Measurements from ENCODE around the gene AGTR1. TPM values are rescaled to one million over a fixed set of nuclear protein-coding genes. Genes with fewer than 3 reads are reported as not detected.
A peak's percentile ranks its signal among the peaks of the same experiment; 100 is the strongest.
"Not testable (repeated sequence)": the region's sequence is repeated elsewhere in the genome, so short reads cannot be mapped to it uniquely, and the experiment has no call there.

The AGTR1 gene
- polyA plus RNA-seq, 4 donors: 18.9 to 31.8 (median 25.8) TPM

- no peak for DNase-seq (ENCODE audit: low read depth in 4 of 4, low spot score in 3 of 4)
Observed at GRCh38 chr3:148757238-148758215, 59.8 kb downstream of the AGTR1 start.

- no peak for DNase-seq (ENCODE audit: low read depth in 4 of 4, low spot score in 3 of 4)
Observed at GRCh38 chr3:148758303-148758884, 60.7 kb downstream of the AGTR1 start.

- DNase-seq (ENCODE audit: low read depth in 4 of 4, low spot score in 3 of 4): no peak
Observed at GRCh38 chr3:148759430-148759829, 61.7 kb downstream of the AGTR1 start.

GRCh38 chr3:148763156-148763680 is 65.5 kb downstream of the AGTR1 start:
- peak in 3 of 4 donors; percentile 24 to 38 (median 36) for DNase-seq (ENCODE audit: low read depth in 4 of 4, low spot score in 3 of 4)

- peak; percentile 31 to 64 (median 60) for DNase-seq (ENCODE audit: low read depth in 4 of 4, low spot score in 3 of 4)
Observed at GRCh38 chr3:148763986-148764935, 66.6 kb downstream of the AGTR1 start.

- DNase-seq (ENCODE audit: low read depth in 4 of 4, low spot score in 3 of 4): no peak
Observed at GRCh38 chr3:148772361-148772760, 74.7 kb downstream of the AGTR1 start.

GRCh38 chr3:148772835-148773234 is 75.1 kb downstream of the AGTR1 start:
- no peak for DNase-seq (ENCODE audit: low read depth in 4 of 4, low spot score in 3 of 4)

- no peak for DNase-seq (ENCODE audit: low read depth in 4 of 4, low spot score in 3 of 4)
Observed at GRCh38 chr3:148773805-148774204, 76.1 kb downstream of the AGTR1 start.

GRCh38 chr3:148778926-148779325 is 81.2 kb downstream of the AGTR1 start:
- no peak for DNase-seq (ENCODE audit: low read depth in 4 of 4, low spot score in 3 of 4)

- DNase-seq (ENCODE audit: low read depth in 4 of 4, low spot score in 3 of 4): not testable (repeated sequence)
Observed at GRCh38 chr3:148785026-148785425, 87.3 kb downstream of the AGTR1 start.

GRCh38 chr3:148786159-148786558 is 88.5 kb downstream of the AGTR1 start:
- not testable (repeated sequence) for DNase-seq (ENCODE audit: low read depth in 4 of 4, low spot score in 3 of 4)

GRCh38 chr3:148789146-148789545 is 91.4 kb downstream of the AGTR1 start:
- DNase-seq (ENCODE audit: low read depth in 4 of 4, low spot score in 3 of 4): no peak

- DNase-seq (ENCODE audit: low read depth in 4 of 4, low spot score in 3 of 4): no peak
Observed at GRCh38 chr3:148789906-148790305, 92.2 kb downstream of the AGTR1 start.

GRCh38 chr3:148790370-148790769 is 92.7 kb downstream of the AGTR1 start:
- no peak for DNase-seq (ENCODE audit: low read depth in 4 of 4, low spot score in 3 of 4)

GRCh38 chr3:148790851-148791735 is 93.4 kb downstream of the AGTR1 start:
- no peak for DNase-seq (ENCODE audit: low read depth in 4 of 4, low spot score in 3 of 4)

- no peak for DNase-seq (ENCODE audit: low read depth in 4 of 4, low spot score in 3 of 4)
Observed at GRCh38 chr3:148791920-148792319, 94.2 kb downstream of the AGTR1 start.

- DNase-seq (ENCODE audit: low read depth in 4 of 4, low spot score in 3 of 4): no peak
Observed at GRCh38 chr3:148792516-148792915, 94.8 kb downstream of the AGTR1 start.

All from right renal pelvis (tissue), 4 donors.